NB4 (cell line): ENCODE data around the gene KLK11.

Source experiments
- DNase-seq: peaks from one replicate; pipeline ENCODE4 v3.0.0; 2010; ENCODE audit warnings: low read depth
- H3K4me3 ChIP-seq: one replicate; pipeline ENCODE4 v1.5.1; 2011; ENCODE audit warnings: mild to moderate bottlenecking, low read depth, low read length, moderate library complexity
- MYC ChIP-seq: IDR thresholded peaks from 2 replicates; pipeline ENCODE4 v1.6.1; 2011; ENCODE audit warnings: low read depth, low read length
- POLR2A ChIP-seq: IDR thresholded peaks from 2 replicates; pipeline ENCODE4 v1.6.1; 2011; ENCODE audit warnings: mild to moderate bottlenecking; ENCODE audit not compliant: insufficient read length; ENCODE audit errors: extremely low read depth
- TF ChIP-seq, protein P1 (sequence below): IDR thresholded peaks from one replicate; pipeline ENCODE4 v1.5.1; 2012; ENCODE audit warnings: low read depth, low read length
- TF ChIP-seq, protein P2 (sequence below): IDR thresholded peaks from 2 replicates; pipeline ENCODE4 v1.6.1; 2011; ENCODE audit warnings: low read depth, low read length

The KLK11 gene

GRCh38 chr19:51002542-51003311 is 23.7 kb downstream of the KLK11 start:
- TF ChIP-seq POLR2A (no peak), MYC (no peak)
- TF ChIP-seq, protein P1, sequence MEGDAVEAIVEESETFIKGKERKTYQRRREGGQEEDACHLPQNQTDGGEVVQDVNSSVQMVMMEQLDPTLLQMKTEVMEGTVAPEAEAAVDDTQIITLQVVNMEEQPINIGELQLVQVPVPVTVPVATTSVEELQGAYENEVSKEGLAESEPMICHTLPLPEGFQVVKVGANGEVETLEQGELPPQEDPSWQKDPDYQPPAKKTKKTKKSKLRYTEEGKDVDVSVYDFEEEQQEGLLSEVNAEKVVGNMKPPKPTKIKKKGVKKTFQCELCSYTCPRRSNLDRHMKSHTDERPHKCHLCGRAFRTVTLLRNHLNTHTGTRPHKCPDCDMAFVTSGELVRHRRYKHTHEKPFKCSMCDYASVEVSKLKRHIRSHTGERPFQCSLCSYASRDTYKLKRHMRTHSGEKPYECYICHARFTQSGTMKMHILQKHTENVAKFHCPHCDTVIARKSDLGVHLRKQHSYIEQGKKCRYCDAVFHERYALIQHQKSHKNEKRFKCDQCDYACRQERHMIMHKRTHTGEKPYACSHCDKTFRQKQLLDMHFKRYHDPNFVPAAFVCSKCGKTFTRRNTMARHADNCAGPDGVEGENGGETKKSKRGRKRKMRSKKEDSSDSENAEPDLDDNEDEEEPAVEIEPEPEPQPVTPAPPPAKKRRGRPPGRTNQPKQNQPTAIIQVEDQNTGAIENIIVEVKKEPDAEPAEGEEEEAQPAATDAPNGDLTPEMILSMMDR, result no peak
- TF ChIP-seq, protein P2, sequence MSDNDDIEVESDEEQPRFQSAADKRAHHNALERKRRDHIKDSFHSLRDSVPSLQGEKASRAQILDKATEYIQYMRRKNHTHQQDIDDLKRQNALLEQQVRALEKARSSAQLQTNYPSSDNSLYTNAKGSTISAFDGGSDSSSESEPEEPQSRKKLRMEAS, result no peak
- no peak overlapping the region for H3K4me3 ChIP-seq
- DNase-seq, result peak; percentile 25

- no peak for DNase-seq
These were observed 24.3 kb downstream of the KLK11 start for GRCh38 chr19:51002089-51002532.

GRCh38 chr19:51001515-51001914 is 24.9 kb downstream of the KLK11 start, which contains the start of gene KLK8:
Gene KLK8, minus strand, starts transcription at chr19:51001604. Its CDS starts 437 bp downstream, at chr19:51001167.
- TF ChIP-seq POLR2A (no peak), MYC (no peak)
- TF ChIP-seq, protein P2, result no peak
- TF ChIP-seq, protein P1, result no peak
- no peak for DNase-seq
- no peak within 1 kb of the TSS for H3K4me3 ChIP-seq

More at GRCh38 chr19:51002089-51002532, 24.3 kb downstream of the KLK11 start:
- H3K4me3 ChIP-seq, result no peak overlapping the region
- TF ChIP-seq POLR2A (no peak), MYC (no peak)
- TF ChIP-seq, protein P1, result no peak
- TF ChIP-seq, protein P2, result no peak

- H3K4me3 ChIP-seq, result no peak overlapping the region
- DNase-seq, result no peak
- TF ChIP-seq, protein P2, result no peak
- TF ChIP-seq, protein P1, result no peak
- no peak for TF ChIP-seq POLR2A
- TF ChIP-seq MYC, result no peak
These were observed 25.4 kb downstream of the KLK11 start for GRCh38 chr19:51000981-51001380.

DNA sequence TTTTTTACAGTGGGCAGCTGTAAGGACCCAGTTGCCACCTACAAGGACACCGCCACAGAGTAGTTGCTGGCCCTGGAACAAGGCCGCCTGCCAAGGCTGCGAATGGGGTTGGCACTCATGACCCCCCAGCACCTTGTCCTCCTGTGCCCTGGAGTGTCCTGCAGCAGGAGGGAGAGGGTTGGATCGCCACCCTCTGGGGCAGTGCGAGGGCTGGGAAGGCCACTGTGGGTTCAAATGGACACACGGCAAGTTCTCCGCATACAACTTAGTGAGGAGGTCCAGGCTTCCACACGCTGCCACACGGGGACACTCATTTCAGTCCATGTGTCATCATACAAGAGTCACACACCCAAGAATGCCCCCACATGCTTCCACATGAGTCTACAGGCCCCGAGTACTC is 26.0 kb downstream of the KLK11 start:
- H3K4me3 ChIP-seq, result no peak overlapping the region
- TF ChIP-seq, protein P2, result no peak
- TF ChIP-seq POLR2A (no peak), MYC (no peak)
- TF ChIP-seq, protein P1, result no peak
- no peak for DNase-seq
